Inflammatory macrophage treated with lipopolysaccharide for 1 hour (primary cell): Measurements from ENCODE around the gene TLK2.
"Not testable (repeated sequence)": the region's sequence is repeated elsewhere in the genome, so short reads cannot be mapped to it uniquely, and the experiment has no call there.

Experiments used
- DNase-seq, 2 donors: peaks; one replicate each; pipeline ENCODE4 v3.0.0-alpha.2; 2020 to 2022

The TLK2 gene

DNA sequence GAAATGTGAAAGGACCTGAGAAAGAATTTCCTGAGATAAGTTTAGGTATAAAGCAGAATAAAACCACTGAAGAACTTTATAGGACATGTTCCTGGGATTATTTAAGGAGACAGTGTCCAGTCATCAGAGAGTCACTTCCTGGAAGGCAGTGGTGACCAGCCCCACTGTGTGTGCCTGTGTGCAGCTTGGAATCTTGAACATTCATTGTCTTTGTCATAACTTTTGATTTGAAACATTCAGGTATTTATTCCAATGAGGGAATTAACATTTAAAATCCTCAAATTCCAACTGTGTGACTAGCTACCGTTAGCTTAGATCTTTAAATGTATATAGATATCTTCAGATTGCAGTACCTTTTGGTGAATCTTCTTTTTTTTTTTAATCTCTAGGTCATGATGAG is 87.2 kb downstream of the TLK2 start:
- no peak for DNase-seq

GRCh38 chr17:62566996-62567578 is 88.5 kb downstream of the TLK2 start:
- no peak for DNase-seq

GRCh38 chr17:62572488-62572887 is 93.9 kb downstream of the TLK2 start:
- DNase-seq: no peak

GRCh38 chr17:62572888-62573401 is 94.3 kb downstream of the TLK2 start:
- no peak for DNase-seq

GRCh38 chr17:62573480-62574117 is 95.0 kb downstream of the TLK2 start:
- DNase-seq: no peak

DNA sequence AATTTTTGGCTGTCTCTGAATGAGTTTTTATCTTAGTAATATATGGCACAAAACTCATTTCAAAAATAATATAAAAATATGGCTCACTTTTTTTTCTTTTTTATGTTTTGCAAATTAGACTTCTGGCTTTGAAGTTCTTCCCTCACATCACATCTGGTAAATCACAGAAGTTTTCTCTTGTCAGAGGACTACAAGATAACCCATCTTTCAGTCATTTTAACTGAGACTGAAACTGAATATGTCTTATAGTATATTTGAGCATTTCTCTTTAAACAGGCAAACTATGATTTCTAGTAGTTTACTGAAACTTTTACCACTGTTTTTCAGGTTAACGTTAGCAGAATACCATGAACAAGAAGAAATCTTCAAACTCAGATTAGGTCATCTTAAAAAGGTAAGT is 97.8 kb downstream of the TLK2 start:
- no peak for DNase-seq

DNA sequence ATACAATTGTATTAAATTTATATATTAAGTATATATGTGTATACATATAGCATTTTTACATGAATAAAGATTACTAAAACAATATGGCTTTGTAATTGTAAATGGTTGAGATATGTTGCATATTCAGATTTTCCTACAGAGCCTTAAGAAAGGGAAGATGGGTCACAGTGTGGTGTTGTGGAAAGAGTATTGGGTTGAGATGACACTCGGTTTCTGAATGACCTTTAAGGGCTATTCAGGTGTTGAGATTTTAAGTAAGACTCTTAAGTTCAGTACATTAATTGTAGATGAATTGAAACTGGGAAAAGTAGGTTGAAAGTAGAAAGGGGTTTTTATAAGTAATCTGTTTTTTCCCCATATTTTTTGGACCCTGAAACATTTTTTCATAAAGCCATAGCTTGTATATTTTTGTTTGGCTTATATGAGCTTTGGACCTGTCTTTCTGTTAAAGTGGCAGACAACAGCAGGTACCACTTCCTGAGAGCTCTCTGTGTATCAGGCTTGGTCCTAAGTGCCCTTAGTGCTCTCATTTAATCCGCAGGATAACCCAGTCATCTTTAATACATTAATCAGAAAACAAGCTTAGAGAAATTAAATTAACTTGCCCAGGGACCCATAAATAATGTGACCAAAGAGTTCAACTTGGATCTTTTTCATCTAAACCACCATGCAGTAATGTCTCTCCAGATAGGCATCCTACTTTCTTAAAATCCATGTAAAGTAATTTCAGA is 100.3 kb downstream of the TLK2 start:
- DNase-seq: no peak

GRCh38 chr17:62580947-62581346 is 102.3 kb downstream of the TLK2 start:
- DNase-seq: no peak

- no peak for DNase-seq
These were observed 103.1 kb downstream of the TLK2 start for GRCh38 chr17:62581764-62582163.

GRCh38 chr17:62587554-62587953 is 108.9 kb downstream of the TLK2 start:
- no peak for DNase-seq

GRCh38 chr17:62588109-62588508 is 109.5 kb downstream of the TLK2 start:
- DNase-seq: no peak

DNA sequence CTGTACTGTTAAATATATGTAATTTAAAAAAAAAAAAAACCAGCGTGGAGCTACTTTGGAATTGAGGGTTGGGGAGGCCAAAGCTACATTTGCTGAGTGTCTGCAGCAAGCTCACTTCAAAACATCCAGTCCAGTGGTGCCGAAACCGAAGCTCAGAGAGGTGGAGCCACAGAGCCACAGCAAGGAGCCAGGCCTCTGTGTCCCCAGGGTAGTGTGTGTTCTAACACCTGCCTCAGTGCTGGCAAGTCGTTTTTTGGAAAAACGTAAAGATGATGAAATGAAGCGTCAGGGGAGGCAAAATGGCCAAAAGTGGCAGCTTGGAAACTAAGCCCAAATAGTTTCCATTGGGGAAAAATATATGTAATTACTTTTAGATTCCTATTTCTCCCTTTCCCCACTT is 112.7 kb downstream of the TLK2 start:
- no peak for DNase-seq

GRCh38 chr17:62591822-62592221 is 113.2 kb downstream of the TLK2 start:
- not testable (repeated sequence) for DNase-seq

GRCh38 chr17:62592341-62593099 is 113.9 kb downstream of the TLK2 start:
- no peak for DNase-seq

DNA sequence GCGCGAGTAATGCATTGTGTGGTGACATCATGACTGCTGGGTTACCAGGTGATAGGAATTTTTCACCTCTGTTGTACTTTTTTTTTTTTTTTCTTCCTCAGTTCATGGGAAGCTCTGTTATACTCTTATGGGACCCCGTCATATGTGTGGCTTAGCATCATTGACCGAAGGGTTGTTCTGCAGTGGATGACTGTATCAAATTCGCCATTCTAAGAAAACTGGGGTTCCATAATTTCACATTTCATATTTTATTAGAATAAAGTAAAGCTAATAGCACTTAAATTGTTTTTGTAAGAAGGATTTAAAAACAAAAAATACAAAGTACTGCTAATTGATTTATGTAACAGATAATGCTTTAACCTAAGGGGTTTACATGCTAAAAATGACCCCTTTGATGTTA is 116.9 kb downstream of the TLK2 start:
- DNase-seq: no peak

- DNase-seq: no peak
These were observed 118.0 kb downstream of the TLK2 start for GRCh38 chr17:62596662-62597061.

- no peak for DNase-seq
These were observed 118.5 kb downstream of the TLK2 start for GRCh38 chr17:62597150-62597549.

DNA sequence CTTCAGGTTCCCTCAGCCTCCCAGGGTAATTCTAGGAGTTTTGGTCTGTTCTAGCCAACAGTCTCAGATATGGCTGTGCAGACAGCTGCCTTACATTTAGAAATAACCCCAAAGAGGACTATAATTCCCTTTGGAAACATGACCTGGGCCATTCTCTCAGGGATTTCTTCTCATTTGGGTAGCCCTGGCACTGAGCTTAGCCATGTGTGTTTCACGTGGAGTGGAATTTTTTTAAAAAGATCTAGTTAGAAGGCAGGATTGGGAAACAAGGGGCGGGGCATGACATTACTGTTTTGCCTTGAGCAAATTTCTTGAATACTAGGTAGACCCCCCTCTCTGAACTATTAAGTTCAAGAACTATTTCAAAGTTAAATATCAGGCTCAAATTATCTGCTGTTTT is 119.3 kb downstream of the TLK2 start:
- DNase-seq: peak; percentile 9 to 10

DNA sequence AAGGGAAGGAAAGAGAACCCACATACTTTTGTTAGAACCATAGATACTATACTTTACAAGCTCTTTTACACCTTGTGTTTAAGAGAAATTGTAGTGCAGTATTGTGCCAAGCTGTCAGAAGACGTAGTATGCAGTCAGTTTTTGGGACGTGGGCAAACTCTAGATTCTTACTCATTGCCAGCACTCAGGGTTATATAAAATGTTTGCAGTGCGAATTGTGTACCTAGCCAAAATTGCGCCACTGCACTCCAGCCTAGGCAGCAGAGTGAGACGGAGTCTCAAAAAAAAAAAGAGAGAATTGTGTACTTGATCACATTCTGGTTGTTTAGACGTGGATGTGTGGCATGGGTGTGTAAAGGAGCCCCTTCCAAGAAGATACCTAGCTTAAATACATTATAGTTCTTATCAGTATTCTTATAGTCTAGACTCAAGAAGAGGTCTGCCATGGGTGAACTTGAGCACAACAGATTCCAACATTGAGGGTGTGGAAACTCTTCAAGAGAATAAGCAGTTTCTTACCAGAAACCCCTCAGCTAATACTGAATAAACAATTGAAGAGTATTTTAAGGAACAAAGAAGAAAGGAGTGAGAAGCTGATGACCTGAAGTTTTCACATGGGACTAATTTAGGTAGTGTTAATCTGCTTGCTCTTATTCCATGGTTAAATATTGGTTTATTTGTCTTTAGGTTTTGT is 121.5 kb downstream of the TLK2 start:
- no peak for DNase-seq

- DNase-seq: no peak
These were observed 122.2 kb downstream of the TLK2 start for GRCh38 chr17:62600805-62601204.

GRCh38 chr17:62601471-62601870 is 122.8 kb downstream of the TLK2 start:
- DNase-seq: peak in 1 of 2 donors; percentile 17

GRCh38 chr17:62603783-62604182 is 125.2 kb downstream of the TLK2 start:
- DNase-seq: not testable (repeated sequence)

DNA sequence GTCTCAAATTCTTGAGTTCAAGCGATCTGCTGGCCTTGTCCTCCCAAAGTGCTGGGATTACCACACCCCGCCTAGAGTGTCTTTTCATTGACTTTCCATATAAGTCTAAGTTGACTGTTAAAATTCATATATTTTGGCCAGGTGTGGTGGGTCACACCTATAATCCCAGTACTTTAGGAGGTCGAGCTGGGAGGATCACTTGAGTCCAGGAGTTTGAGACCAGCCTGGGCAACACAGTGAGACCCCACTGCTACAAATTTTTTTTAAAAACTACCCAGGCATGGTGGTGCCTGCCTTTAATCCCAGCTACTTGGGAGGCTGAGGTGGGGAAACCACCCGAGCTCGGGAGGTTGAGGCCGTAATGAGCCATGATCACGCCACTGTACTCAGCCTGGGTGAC is 127.0 kb downstream of the TLK2 start:
- no peak for DNase-seq
